Stimulated activated naive CD8-positive, alpha-beta T cell treated with anti-CD3 and anti-CD28 coated beads, Interleukin-15, Interleukin-2, amounts not matched to agents 100 ng/mL and 50 ng/mL, for 24 hours (primary cell): ENCODE results near the gene TEDDM1.
"Not testable (repeated sequence)": the region's sequence is repeated elsewhere in the genome, so short reads cannot be mapped to it uniquely, and the experiment has no call there.

Source experiments
- H3K27ac Mint-ChIP-seq: one replicate; pipeline ENCODE4 v1.8.0; 2021; ENCODE audit warnings: mild to moderate bottlenecking, mixed read lengths
- H3K27me3 Mint-ChIP-seq: one replicate; pipeline ENCODE4 v1.8.0; 2021; ENCODE audit warnings: mixed read lengths
- H3K36me3 Mint-ChIP-seq: one replicate; pipeline ENCODE4 v1.8.0; 2021; ENCODE audit warnings: low read depth, mixed read lengths
- H3K4me1 Mint-ChIP-seq: one replicate; pipeline ENCODE4 v1.8.0; 2021; ENCODE audit warnings: low read depth, mixed read lengths
- H3K4me3 Mint-ChIP-seq: one replicate; pipeline ENCODE4 v1.8.0; 2021; ENCODE audit warnings: mild to moderate bottlenecking, mixed read lengths
- H3K9me3 Mint-ChIP-seq: one replicate; pipeline ENCODE4 v1.8.0; 2021; ENCODE audit warnings: mixed read lengths

TEDDM1 gene

GRCh38 chr1:182400567-182400966, at the start of gene TEDDM1:
TSS of gene TEDDM1 (minus strand) at chr1:182400667. CDS start at chr1:182400485, 182 bp downstream.
- Mint-ChIP-seq H3K4me3 (no peak within 1 kb of the TSS), H3K4me1 (peaks cover 4% of the 10 kb centered on the region), H3K9me3 (peaks cover 4% of the 10 kb centered on the region), H3K36me3 (no peaks in the 10 kb centered on the region), H3K27ac (no peak within 1 kb of the TSS), H3K27me3 (peaks cover 28% of the 10 kb centered on the region)

- no peaks in the 10 kb centered on the region for H3K27me3 Mint-ChIP-seq
- H3K36me3 Mint-ChIP-seq: no peaks in the 10 kb centered on the region
- no peak within 1 kb of the TSS for H3K27ac Mint-ChIP-seq
- H3K4me3 Mint-ChIP-seq: no peak within 1 kb of the TSS
- no peaks in the 10 kb centered on the region for H3K9me3 Mint-ChIP-seq
- H3K4me1 Mint-ChIP-seq: peaks cover 5% of the 10 kb centered on the region
Observed at GRCh38 chr1:182450087-182450486, 49.6 kb upstream of the TEDDM1 start, which contains the start of gene RGSL1. TSS of gene RGSL1 (plus strand) at chr1:182450146. CDS start at chr1:182450166, 20 bp downstream.

- peaks cover 5% of the 10 kb centered on the region for H3K4me1 Mint-ChIP-seq
- H3K9me3 Mint-ChIP-seq: no peaks in the 10 kb centered on the region
- no peak overlapping the region for H3K4me3 Mint-ChIP-seq
- H3K36me3 Mint-ChIP-seq: no peaks in the 10 kb centered on the region
- H3K27ac Mint-ChIP-seq: no peak overlapping the region
- H3K27me3 Mint-ChIP-seq: no peaks in the 10 kb centered on the region
Observed at GRCh38 chr1:182447660-182448059, 47.2 kb upstream of the TEDDM1 start.

GRCh38 chr1:182447124-182447523, 46.7 kb upstream of the TEDDM1 start:
- not testable (repeated sequence) for H3K27me3 Mint-ChIP-seq, H3K4me3 Mint-ChIP-seq

GRCh38 chr1:182446033-182446669, 45.7 kb upstream of the TEDDM1 start:
- peaks cover 5% of the 10 kb centered on the region for H3K4me1 Mint-ChIP-seq
- H3K27me3 Mint-ChIP-seq: no peaks in the 10 kb centered on the region
- no peaks in the 10 kb centered on the region for H3K36me3 Mint-ChIP-seq
- H3K9me3 Mint-ChIP-seq: no peaks in the 10 kb centered on the region
- H3K27ac Mint-ChIP-seq: no peak overlapping the region
- no peak overlapping the region for H3K4me3 Mint-ChIP-seq

More at GRCh38 chr1:182447124-182447523, 46.7 kb upstream of the TEDDM1 start:
- H3K9me3 Mint-ChIP-seq, H3K4me1 Mint-ChIP-seq, H3K27ac Mint-ChIP-seq, H3K36me3 Mint-ChIP-seq: not testable (repeated sequence)

- peaks cover 5% of the 10 kb centered on the region for H3K4me1 Mint-ChIP-seq
- no peak overlapping the region for H3K27ac Mint-ChIP-seq
- H3K9me3 Mint-ChIP-seq: no peaks in the 10 kb centered on the region
- H3K4me3 Mint-ChIP-seq: no peak overlapping the region
- H3K36me3 Mint-ChIP-seq: no peaks in the 10 kb centered on the region
- no peaks in the 10 kb centered on the region for H3K27me3 Mint-ChIP-seq
Observed at GRCh38 chr1:182444497-182444896, 44.0 kb upstream of the TEDDM1 start.

GRCh38 chr1:182442333-182442732, 41.9 kb upstream of the TEDDM1 start:
- peaks cover 9% of the 10 kb centered on the region for H3K9me3 Mint-ChIP-seq
- peaks cover 5% of the 10 kb centered on the region for H3K4me1 Mint-ChIP-seq
- H3K36me3 Mint-ChIP-seq: no peaks in the 10 kb centered on the region
- H3K4me3 Mint-ChIP-seq: no peak overlapping the region
- no peak overlapping the region for H3K27ac Mint-ChIP-seq
- H3K27me3 Mint-ChIP-seq: peaks cover 5% of the 10 kb centered on the region

- Mint-ChIP-seq H3K27ac (no peak overlapping the region), H3K27me3 (peaks cover 6% of the 10 kb centered on the region)
Observed at GRCh38 chr1:182441719-182442118, 41.3 kb upstream of the TEDDM1 start.

GRCh38 chr1:182438326-182438725, 37.9 kb upstream of the TEDDM1 start:
- Mint-ChIP-seq H3K27ac (no peak overlapping the region), H3K4me1 (no peaks in the 10 kb centered on the region), H3K4me3 (no peak overlapping the region), H3K9me3 (peaks cover 9% of the 10 kb centered on the region), H3K27me3 (peaks cover 6% of the 10 kb centered on the region), H3K36me3 (no peaks in the 10 kb centered on the region)

More at GRCh38 chr1:182441719-182442118, 41.3 kb upstream of the TEDDM1 start:
- Mint-ChIP-seq H3K4me1 (peaks cover 5% of the 10 kb centered on the region), H3K36me3 (no peaks in the 10 kb centered on the region), H3K9me3 (peaks cover 9% of the 10 kb centered on the region), H3K4me3 (no peak overlapping the region)

GRCh38 chr1:182433580-182433979, 33.1 kb upstream of the TEDDM1 start:
- Mint-ChIP-seq H3K27me3 (peaks cover 6% of the 10 kb centered on the region), H3K36me3 (no peaks in the 10 kb centered on the region), H3K9me3 (peaks cover 9% of the 10 kb centered on the region), H3K27ac (no peak overlapping the region), H3K4me1 (peaks cover 20% of the 10 kb centered on the region), H3K4me3 (no peak overlapping the region)

- Mint-ChIP-seq H3K27ac (no peak overlapping the region), H3K9me3 (no peaks in the 10 kb centered on the region), H3K4me1 (peaks cover 33% of the 10 kb centered on the region)
Observed at GRCh38 chr1:182431278-182431677, 30.8 kb upstream of the TEDDM1 start.

GRCh38 chr1:182430263-182431068, 30.0 kb upstream of the TEDDM1 start:
- peak overlapping the region; percentile 76 for H3K27ac Mint-ChIP-seq
- H3K9me3 Mint-ChIP-seq: no peaks in the 10 kb centered on the region
- peaks cover 33% of the 10 kb centered on the region for H3K4me1 Mint-ChIP-seq
- no peaks in the 10 kb centered on the region for H3K36me3 Mint-ChIP-seq
- peak overlapping the region; percentile 56 for H3K4me3 Mint-ChIP-seq
- no peaks in the 10 kb centered on the region for H3K27me3 Mint-ChIP-seq

More at GRCh38 chr1:182431278-182431677, 30.8 kb upstream of the TEDDM1 start:
- no peaks in the 10 kb centered on the region for H3K36me3 Mint-ChIP-seq
- no peak overlapping the region for H3K4me3 Mint-ChIP-seq
- H3K27me3 Mint-ChIP-seq: no peaks in the 10 kb centered on the region

- no peaks in the 10 kb centered on the region for H3K36me3 Mint-ChIP-seq
- peaks cover 33% of the 10 kb centered on the region for H3K4me1 Mint-ChIP-seq
- H3K27ac Mint-ChIP-seq: no peak overlapping the region
- no peak overlapping the region for H3K4me3 Mint-ChIP-seq
- no peaks in the 10 kb centered on the region for H3K9me3 Mint-ChIP-seq
- H3K27me3 Mint-ChIP-seq: no peaks in the 10 kb centered on the region
Observed at GRCh38 chr1:182428043-182428442, 27.6 kb upstream of the TEDDM1 start.

- Mint-ChIP-seq H3K27ac (no peak overlapping the region), H3K4me3 (no peak overlapping the region), H3K27me3 (peaks cover 4% of the 10 kb centered on the region), H3K36me3 (no peaks in the 10 kb centered on the region), H3K9me3 (no peaks in the 10 kb centered on the region), H3K4me1 (peaks cover 33% of the 10 kb centered on the region)
Observed at GRCh38 chr1:182426442-182427430, 26.3 kb upstream of the TEDDM1 start.
